Measurements from ENCODE around the gene RPL13A. TPM values are rescaled to one million over a fixed set of nuclear protein-coding genes. Genes with fewer than 3 reads are reported as not detected.

Gene RPL13A
- total RNA-seq, 2 donors from 2014 or later, result 2,414 to 3,956 TPM

- H3K4me3 ChIP-seq, result no peak overlapping the region
- H3K36me3 ChIP-seq, result no peaks in the 10 kb centered on the region
- H3K9me3 ChIP-seq, result no peaks in the 10 kb centered on the region
- no peaks in the 10 kb centered on the region for H3K4me1 ChIP-seq (replicated peaks)
- 70% methylated on average over 15 of the region's 15 CpGs for WGBS
- H3K27me3 ChIP-seq (replicated peaks; ENCODE audit: insufficient read depth), result no peaks in the 10 kb centered on the region
- intact Hi-C loops (cut with DNase I), result no loop called here
- TF ChIP-seq CTCF (IDR thresholded peaks at IDR 0.05) (no peak), POLR2A (IDR thresholded peaks at IDR 0.05) (no peak), POLR2AphosphoS5 (IDR thresholded peaks at IDR 0.05) (no peak)
- no peak for DNase-seq (ENCODE audit: low spot score)
- H3K27ac ChIP-seq, result peak overlapping the region in 1 of 2 donors; percentile 33
Measured at GRCh38 chr19:49475191-49475917, 12.1 kb upstream of the RPL13A start.

DNA sequence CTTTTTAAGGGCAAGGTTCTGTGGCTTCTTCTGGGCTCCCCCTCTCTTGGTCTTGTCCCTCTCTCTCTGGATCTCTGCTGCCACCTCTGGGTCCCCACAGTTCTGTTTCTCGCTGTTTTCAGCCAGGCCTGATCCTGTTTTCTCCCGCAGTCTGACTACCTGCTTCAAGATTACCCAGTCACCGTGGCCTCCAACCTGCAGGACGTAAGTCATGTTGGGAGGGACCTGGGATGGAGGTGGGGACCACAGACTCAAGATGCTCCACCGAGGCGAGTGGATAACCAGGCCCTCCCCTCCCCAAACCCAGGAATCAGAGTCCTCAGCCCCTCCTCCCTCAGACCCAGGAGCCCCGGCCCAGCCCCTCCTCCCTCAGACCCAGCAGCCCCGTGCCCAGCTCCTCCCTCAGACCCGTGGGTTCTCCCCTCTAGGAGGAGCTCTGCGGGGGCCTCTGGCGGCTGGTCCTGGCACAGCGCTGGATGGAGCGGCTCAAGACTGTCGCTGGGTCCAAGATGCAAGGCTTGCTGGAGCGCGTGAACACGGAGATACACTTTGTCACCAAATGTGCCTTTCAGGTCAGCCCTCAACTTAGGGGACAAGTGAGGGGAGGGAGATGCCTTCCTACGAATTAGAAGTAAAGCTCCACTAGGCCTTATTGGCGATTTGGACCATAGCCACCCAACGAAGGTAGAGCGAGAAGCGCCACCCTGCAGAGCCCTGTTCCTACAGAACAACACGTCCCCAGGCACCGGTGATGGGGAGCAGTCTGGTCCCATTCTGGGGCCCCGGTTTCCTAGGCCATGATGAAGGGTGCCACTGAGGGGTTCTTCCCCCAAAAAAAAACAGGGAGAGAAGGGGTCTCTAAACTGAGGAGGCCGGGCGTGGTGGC lies 11.2 kb upstream of the RPL13A start:
- no peaks in the 10 kb centered on the region for H3K27me3 ChIP-seq (replicated peaks; ENCODE audit: insufficient read depth)
- H3K4me1 ChIP-seq (replicated peaks), result no peaks in the 10 kb centered on the region
- no peak for DNase-seq (ENCODE audit: low spot score)
- intact Hi-C loops (cut with DNase I), result no loop called here
- no peak overlapping the region for H3K27ac ChIP-seq
- peak in 1 of 4 experiments; percentile 47 for TF ChIP-seq CTCF (IDR thresholded peaks at IDR 0.05)
- no peak for TF ChIP-seq POLR2AphosphoS5 (IDR thresholded peaks at IDR 0.05)
- TF ChIP-seq POLR2A (IDR thresholded peaks at IDR 0.05), result no peak
- H3K9me3 ChIP-seq, result no peaks in the 10 kb centered on the region
- no peak overlapping the region for H3K4me3 ChIP-seq
- WGBS, result 59% methylated on average over 27 of the region's 27 CpGs
- H3K36me3 ChIP-seq, result no peaks in the 10 kb centered on the region

GRCh38 chr19:49479975-49480628 lies 7.3 kb upstream of the RPL13A start:
- TF ChIP-seq CTCF (IDR thresholded peaks at IDR 0.05), result no peak
- no peak for TF ChIP-seq POLR2A (IDR thresholded peaks at IDR 0.05)
- no peak for TF ChIP-seq POLR2AphosphoS5 (IDR thresholded peaks at IDR 0.05)
- WGBS, result 96% methylated on average over 10 of the region's 14 CpGs
- H3K4me3 ChIP-seq, result no peak overlapping the region
- no peak for DNase-seq (ENCODE audit: low spot score)
- intact Hi-C loops (cut with DNase I), result no loop called here
- H3K9me3 ChIP-seq, result no peaks in the 10 kb centered on the region
- no peak overlapping the region for H3K27ac ChIP-seq
- H3K4me1 ChIP-seq (replicated peaks), result no peaks in the 10 kb centered on the region
- no peaks in the 10 kb centered on the region for H3K36me3 ChIP-seq
- no peaks in the 10 kb centered on the region for H3K27me3 ChIP-seq (replicated peaks; ENCODE audit: insufficient read depth)

- TF ChIP-seq POLR2AphosphoS5 (IDR thresholded peaks at IDR 0.05), result no peak
- no peak for TF ChIP-seq POLR2A (IDR thresholded peaks at IDR 0.05)
- no peak for TF ChIP-seq CTCF (IDR thresholded peaks at IDR 0.05)
- WGBS, result 85% methylated on average over 7 of the region's 7 CpGs
- Histone ChIP-seq H3K4me3 (no peak overlapping the region), H3K27ac (no peak overlapping the region), H3K4me1 (replicated peaks) (no peaks in the 10 kb centered on the region), H3K27me3 (replicated peaks; ENCODE audit: insufficient read depth) (no peaks in the 10 kb centered on the region), H3K36me3 (no peaks in the 10 kb centered on the region), H3K9me3 (no peaks in the 10 kb centered on the region)
- DNase-seq (ENCODE audit: low spot score), result no peak
- intact Hi-C loops (cut with DNase I), result no loop called here
Measured at GRCh38 chr19:49481020-49481683, 6.3 kb upstream of the RPL13A start.

All from prostate gland (tissue), 2 donors.